Spleen (tissue), 7 donors: ENCODE data around the gene VAMP1.

Experiments
- CTCF ChIP-seq, 11 experiments: fragments of 200-600 bp in 7 of 11; fragments of 450-650 bp in 4 of 11; sonication (generic) in 4 of 11; IDR thresholded peaks in 8 of 11; conservative IDR thresholded peaks in 3 of 11; 1 replicate in 7 of 11; 2 replicates in 4 of 11; pipeline versions ENCODE4 v1.4.0 to v1.8.0; 2016 to 2021; ENCODE audit warnings: antibody characterized with exemption in 11 of 11, inconsistent platforms in 4 of 11, mild to moderate bottlenecking in 1 of 11
- POLR2AphosphoS5 ChIP-seq, 3 donors: sonication (generic); formaldehyde crosslinking; IDR thresholded peaks; one replicate each; pipeline ENCODE4 v1.5.1; 2017; ENCODE audit warnings: antibody characterized with exemption in 3 of 3
- donor health status: DM: no; HTN: no; CAD: no; lungs with moderate emphysema.
- donor health status: DM: no; HTN: no; CAD: no.
- donor health status: DM: no; HTN: no; CAD: no.

GRCh38 chr12:6492838-6493496 is 22.5 kb upstream of the VAMP1 start, which contains the start of gene MRPL51:
- TF ChIP-seq POLR2AphosphoS5 (IDR thresholded peaks at IDR 0.05): peak; percentile 95 to 97 (median 95)
- no peak for TF ChIP-seq CTCF (IDR thresholded peaks at IDR 0.05 in 8 of 11, conservative IDR thresholded peaks at IDR 0.05 in 3 of 11)
